ENCODE data around the gene MORN1. TPM values are rescaled to one million over a fixed set of nuclear protein-coding genes. Genes with fewer than 3 reads are reported as not detected.

MORN1 gene
- total RNA-seq, 1 experiment from 2014 or later = 23.2 TPM

DNA sequence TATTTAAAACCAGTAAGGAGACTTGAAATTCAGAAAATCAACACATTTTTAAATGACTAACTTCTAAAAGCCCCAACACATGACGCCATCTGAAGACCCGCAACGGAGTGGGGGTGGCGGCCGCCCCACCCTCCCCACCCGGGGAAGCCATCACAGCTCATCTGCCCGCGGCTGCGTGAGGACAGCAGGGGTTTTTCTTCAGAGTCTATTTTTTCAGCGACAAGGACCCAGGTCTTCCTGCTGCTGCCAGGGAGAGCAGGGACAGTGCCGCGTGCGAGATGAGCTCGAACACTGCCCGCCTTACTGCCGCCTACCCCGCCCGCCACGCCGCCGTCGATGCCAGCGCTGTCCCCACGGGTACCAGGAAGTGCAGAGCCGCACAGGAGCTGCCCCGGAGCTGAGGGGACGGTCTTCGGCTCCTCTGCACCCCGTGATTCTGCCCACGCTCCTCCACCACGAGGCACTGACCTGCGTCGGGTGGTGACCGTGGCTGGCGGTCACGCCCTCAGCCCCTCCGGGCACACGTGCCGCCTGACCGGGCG, 84.2 kb downstream of the MORN1 start:
- no peaks in the 10 kb centered on the region for H3K27me3 Mint-ChIP-seq (ENCODE audit: unreplicated experiment)
- no peak for DNase-seq
- no peaks in the 10 kb centered on the region for H3K4me1 Mint-ChIP-seq (ENCODE audit: low read depth, unreplicated experiment)
- CTCF ChIA-PET = interaction anchor here (0.7 kb wide), 1 partner anchor 8 kb away, joined by 3 read pairs; no protein-coding TSS in a partner anchor
- peaks cover 24% of the 10 kb centered on the region for H3K36me3 Mint-ChIP-seq (ENCODE audit: insufficient read depth, unreplicated experiment)
- intact Hi-C loops (cut with micrococcal nuclease; ENCODE audit: unreplicated experiment) = no loop called here
- H3K27ac Mint-ChIP-seq (ENCODE audit: unreplicated experiment) = no peak overlapping the region
- H3K4me3 Mint-ChIP-seq (ENCODE audit: low read depth, unreplicated experiment) = no peak overlapping the region
- BruUV-seq (replicated peaks) = no TSS peak
- H3K9me3 Mint-ChIP-seq (ENCODE audit: low read depth, unreplicated experiment) = no peaks in the 10 kb centered on the region
- TF ChIP-seq, protein P1, sequence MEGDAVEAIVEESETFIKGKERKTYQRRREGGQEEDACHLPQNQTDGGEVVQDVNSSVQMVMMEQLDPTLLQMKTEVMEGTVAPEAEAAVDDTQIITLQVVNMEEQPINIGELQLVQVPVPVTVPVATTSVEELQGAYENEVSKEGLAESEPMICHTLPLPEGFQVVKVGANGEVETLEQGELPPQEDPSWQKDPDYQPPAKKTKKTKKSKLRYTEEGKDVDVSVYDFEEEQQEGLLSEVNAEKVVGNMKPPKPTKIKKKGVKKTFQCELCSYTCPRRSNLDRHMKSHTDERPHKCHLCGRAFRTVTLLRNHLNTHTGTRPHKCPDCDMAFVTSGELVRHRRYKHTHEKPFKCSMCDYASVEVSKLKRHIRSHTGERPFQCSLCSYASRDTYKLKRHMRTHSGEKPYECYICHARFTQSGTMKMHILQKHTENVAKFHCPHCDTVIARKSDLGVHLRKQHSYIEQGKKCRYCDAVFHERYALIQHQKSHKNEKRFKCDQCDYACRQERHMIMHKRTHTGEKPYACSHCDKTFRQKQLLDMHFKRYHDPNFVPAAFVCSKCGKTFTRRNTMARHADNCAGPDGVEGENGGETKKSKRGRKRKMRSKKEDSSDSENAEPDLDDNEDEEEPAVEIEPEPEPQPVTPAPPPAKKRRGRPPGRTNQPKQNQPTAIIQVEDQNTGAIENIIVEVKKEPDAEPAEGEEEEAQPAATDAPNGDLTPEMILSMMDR (IDR thresholded peaks at IDR 0.05; ENCODE audit: unreplicated experiment) = no peak

DNA sequence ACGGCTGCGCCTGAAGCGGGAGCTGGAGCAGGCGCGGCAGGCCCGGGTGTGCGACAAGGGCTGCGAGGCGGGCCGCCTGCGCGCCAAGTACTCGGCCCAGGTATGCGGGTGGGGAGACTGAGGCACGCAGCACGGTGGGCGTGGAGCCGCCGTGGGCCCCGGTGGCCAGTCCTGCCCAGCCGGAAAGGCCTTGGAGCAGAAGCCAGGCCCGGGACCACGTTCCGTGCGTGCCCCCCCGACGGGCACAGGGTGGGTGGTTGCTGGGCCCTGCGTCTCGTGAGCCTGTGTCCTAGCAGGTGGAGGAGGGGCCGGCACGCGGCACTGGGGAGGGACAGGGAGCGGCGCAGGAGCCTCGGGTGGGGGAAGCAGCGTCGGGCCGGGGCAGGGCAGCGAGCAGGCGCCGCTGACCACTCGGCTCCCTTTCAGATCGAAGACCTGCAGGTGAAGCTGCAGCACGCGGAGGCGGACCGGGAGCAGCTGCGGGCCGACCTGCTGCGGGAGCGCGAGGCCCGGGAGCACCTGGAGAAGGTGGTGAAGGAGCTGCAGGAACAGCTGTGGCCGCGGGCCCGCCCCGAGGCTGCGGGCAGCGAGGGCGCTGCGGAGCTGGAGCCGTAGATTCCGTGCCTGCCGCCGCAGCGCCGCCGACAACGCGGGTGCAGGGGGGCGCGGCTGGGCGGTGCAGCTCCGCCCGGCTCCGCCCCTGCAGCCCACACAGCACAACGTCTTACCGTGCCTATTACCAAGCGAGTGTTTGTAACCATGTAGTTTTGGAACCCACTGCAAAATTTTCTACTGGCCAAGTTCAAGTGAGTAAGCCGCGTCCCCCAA, 85.0 kb downstream of the MORN1 start:
- CTCF ChIA-PET = interaction anchor here (0.7 kb wide), 1 partner anchor 8 kb away, joined by 3 read pairs; no protein-coding TSS in a partner anchor
- DNase-seq = no peak
- H3K27ac Mint-ChIP-seq (ENCODE audit: unreplicated experiment) = no peak overlapping the region
- H3K4me3 Mint-ChIP-seq (ENCODE audit: low read depth, unreplicated experiment) = no peak overlapping the region
- H3K36me3 Mint-ChIP-seq (ENCODE audit: insufficient read depth, unreplicated experiment) = peaks cover 24% of the 10 kb centered on the region
- intact Hi-C loops (cut with micrococcal nuclease; ENCODE audit: unreplicated experiment) = no loop called here
- TF ChIP-seq, protein P1 (IDR thresholded peaks at IDR 0.05; ENCODE audit: unreplicated experiment) = no peak
- no peaks in the 10 kb centered on the region for H3K27me3 Mint-ChIP-seq (ENCODE audit: unreplicated experiment)
- no peaks in the 10 kb centered on the region for H3K4me1 Mint-ChIP-seq (ENCODE audit: low read depth, unreplicated experiment)
- BruUV-seq (replicated peaks) = no TSS peak
- H3K9me3 Mint-ChIP-seq (ENCODE audit: low read depth, unreplicated experiment) = no peaks in the 10 kb centered on the region

DNA sequence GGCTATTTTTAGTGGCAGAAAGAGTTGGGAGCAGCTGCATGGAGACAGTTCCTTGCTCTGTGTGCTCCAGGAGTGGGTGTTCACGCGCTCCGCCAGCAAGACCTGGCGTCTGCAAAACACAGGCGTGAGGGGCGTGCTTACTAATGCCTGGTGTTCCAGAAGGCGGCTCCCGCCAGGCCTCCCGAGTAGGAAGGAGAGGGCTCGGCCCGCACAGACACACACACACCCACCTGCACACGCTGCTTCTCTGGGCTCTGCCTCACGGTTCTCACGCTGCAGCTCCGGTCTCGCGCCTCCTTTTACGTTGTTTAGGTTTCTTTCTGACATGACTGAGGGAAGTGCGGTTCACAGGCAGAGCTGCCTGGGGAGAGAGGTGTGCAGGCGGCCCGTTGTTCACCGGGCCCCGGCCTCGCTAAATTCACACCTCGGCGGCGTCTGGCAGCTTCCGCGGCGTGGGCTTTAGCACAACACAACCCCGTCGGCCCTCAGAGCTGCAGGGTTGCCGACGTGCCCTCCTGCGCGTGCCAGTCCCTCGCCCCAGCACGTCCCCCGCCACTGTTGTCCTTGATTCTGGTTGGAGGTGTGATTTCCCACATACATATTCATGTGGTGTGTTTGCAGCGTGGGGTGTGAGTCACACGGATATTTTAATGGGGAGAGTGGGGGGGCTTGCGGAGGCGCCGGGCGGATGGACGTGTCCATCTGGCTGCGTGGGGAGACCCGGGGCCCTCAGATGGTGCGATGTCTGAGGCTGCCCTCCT, 86.3 kb downstream of the MORN1 start:
- DNase-seq = no peak
- Mint-ChIP-seq H3K27me3 (ENCODE audit: unreplicated experiment) (no peaks in the 10 kb centered on the region), H3K27ac (ENCODE audit: unreplicated experiment) (no peak overlapping the region), H3K36me3 (ENCODE audit: insufficient read depth, unreplicated experiment) (peaks cover 20% of the 10 kb centered on the region), H3K4me3 (ENCODE audit: low read depth, unreplicated experiment) (no peak overlapping the region), H3K9me3 (ENCODE audit: low read depth, unreplicated experiment) (no peaks in the 10 kb centered on the region), H3K4me1 (ENCODE audit: low read depth, unreplicated experiment) (no peaks in the 10 kb centered on the region)
- intact Hi-C loops (cut with micrococcal nuclease; ENCODE audit: unreplicated experiment) = no loop called here
- no TSS peak for BruUV-seq (replicated peaks)
- TF ChIP-seq, protein P1 (IDR thresholded peaks at IDR 0.05; ENCODE audit: unreplicated experiment) = no peak
- CTCF ChIA-PET = no interaction called here

DNA sequence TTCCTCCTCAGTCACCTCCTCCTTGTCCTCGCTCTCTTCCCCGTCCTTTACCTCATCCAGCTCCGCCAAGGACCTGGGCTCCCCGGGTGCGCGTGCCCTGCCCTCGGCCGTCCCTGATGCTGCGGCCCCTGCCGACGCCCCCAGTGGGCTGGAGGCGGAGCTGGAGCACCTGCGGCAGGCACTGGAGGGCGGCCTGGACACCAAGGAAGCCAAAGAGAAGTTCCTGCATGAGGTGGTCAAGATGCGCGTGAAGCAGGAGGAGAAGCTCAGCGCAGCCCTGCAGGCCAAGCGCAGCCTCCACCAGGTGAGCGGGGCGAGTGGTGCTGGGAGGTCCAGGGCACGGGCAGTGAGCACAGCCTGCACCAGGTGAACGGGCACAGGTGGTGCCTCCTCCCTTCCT, 87.1 kb downstream of the MORN1 start:
- no peak for DNase-seq
- H3K4me1 Mint-ChIP-seq (ENCODE audit: low read depth, unreplicated experiment) = no peaks in the 10 kb centered on the region
- H3K36me3 Mint-ChIP-seq (ENCODE audit: insufficient read depth, unreplicated experiment) = peaks cover 15% of the 10 kb centered on the region
- no peak overlapping the region for H3K4me3 Mint-ChIP-seq (ENCODE audit: low read depth, unreplicated experiment)
- intact Hi-C loops (cut with micrococcal nuclease; ENCODE audit: unreplicated experiment) = no loop called here
- H3K27ac Mint-ChIP-seq (ENCODE audit: unreplicated experiment) = no peak overlapping the region
- CTCF ChIA-PET = no interaction called here
- H3K9me3 Mint-ChIP-seq (ENCODE audit: low read depth, unreplicated experiment) = no peaks in the 10 kb centered on the region
- TF ChIP-seq, protein P1 (IDR thresholded peaks at IDR 0.05; ENCODE audit: unreplicated experiment) = no peak
- BruUV-seq (replicated peaks) = no TSS peak
- no peaks in the 10 kb centered on the region for H3K27me3 Mint-ChIP-seq (ENCODE audit: unreplicated experiment)

Measured in Calu3 (cell line).